Measurements from ENCODE around the gene REV3L. TPM values are rescaled to one million over a fixed set of nuclear protein-coding genes. Genes with fewer than 3 reads are reported as not detected.

REV3L gene
- total RNA-seq, 1 donor from 2014 or later: 22.2 TPM

- DNase-seq (ENCODE audit: low read depth, low spot score): no peak
- Mint-ChIP-seq H3K36me3 (ENCODE audit: low read depth) (peaks cover 24% of the 10 kb centered on the region), H3K27me3 (ENCODE audit: low read depth) (no peaks in the 10 kb centered on the region), H3K27ac (ENCODE audit: unreplicated experiment) (peak overlapping the region; percentile 15), H3K4me1 (peaks cover 14% of the 10 kb centered on the region), H3K9me3 (peaks cover 10% of the 10 kb centered on the region), H3K4me3 (no peak overlapping the region)
- TF ChIP-seq CTCF (conservative IDR thresholded peaks at IDR 0.05): no peak
Observed at GRCh38 chr6:111423055-111423633, 59.9 kb downstream of the REV3L start.

- H3K4me1 Mint-ChIP-seq: peaks cover 14% of the 10 kb centered on the region
- no peak overlapping the region for H3K27ac Mint-ChIP-seq (ENCODE audit: unreplicated experiment)
- H3K27me3 Mint-ChIP-seq (ENCODE audit: low read depth): no peaks in the 10 kb centered on the region
- peaks cover 4% of the 10 kb centered on the region for H3K36me3 Mint-ChIP-seq (ENCODE audit: low read depth)
- no peak overlapping the region for H3K4me3 Mint-ChIP-seq
- DNase-seq (ENCODE audit: low read depth, low spot score): no peak
- no peaks in the 10 kb centered on the region for H3K9me3 Mint-ChIP-seq
- no peak for TF ChIP-seq CTCF (conservative IDR thresholded peaks at IDR 0.05)
Observed at GRCh38 chr6:111418971-111419693, 63.9 kb downstream of the REV3L start.

- Mint-ChIP-seq H3K4me1 (peaks cover 3% of the 10 kb centered on the region), H3K36me3 (ENCODE audit: low read depth) (no peaks in the 10 kb centered on the region), H3K4me3 (no peak overlapping the region), H3K27ac (ENCODE audit: unreplicated experiment) (no peak overlapping the region), H3K9me3 (no peaks in the 10 kb centered on the region), H3K27me3 (ENCODE audit: low read depth) (no peaks in the 10 kb centered on the region)
- no peak for DNase-seq (ENCODE audit: low read depth, low spot score)
- no peak for TF ChIP-seq CTCF (conservative IDR thresholded peaks at IDR 0.05)
Observed at GRCh38 chr6:111417946-111418345, 65.1 kb downstream of the REV3L start.

GRCh38 chr6:111417181-111417585, 65.8 kb downstream of the REV3L start:
- no peak overlapping the region for H3K4me3 Mint-ChIP-seq
- DNase-seq (ENCODE audit: low read depth, low spot score): no peak
- no peaks in the 10 kb centered on the region for H3K9me3 Mint-ChIP-seq
- H3K27me3 Mint-ChIP-seq (ENCODE audit: low read depth): no peaks in the 10 kb centered on the region
- no peak overlapping the region for H3K27ac Mint-ChIP-seq (ENCODE audit: unreplicated experiment)
- no peak for TF ChIP-seq CTCF (conservative IDR thresholded peaks at IDR 0.05)
- no peaks in the 10 kb centered on the region for H3K36me3 Mint-ChIP-seq (ENCODE audit: low read depth)
- peaks cover 3% of the 10 kb centered on the region for H3K4me1 Mint-ChIP-seq

- no peak overlapping the region for H3K27ac Mint-ChIP-seq (ENCODE audit: unreplicated experiment)
- no peak for DNase-seq (ENCODE audit: low read depth, low spot score)
- no peak for TF ChIP-seq CTCF (conservative IDR thresholded peaks at IDR 0.05)
- no peaks in the 10 kb centered on the region for H3K27me3 Mint-ChIP-seq (ENCODE audit: low read depth)
- H3K36me3 Mint-ChIP-seq (ENCODE audit: low read depth): no peaks in the 10 kb centered on the region
- peaks cover 3% of the 10 kb centered on the region for H3K4me1 Mint-ChIP-seq
- H3K4me3 Mint-ChIP-seq: no peak overlapping the region
- no peaks in the 10 kb centered on the region for H3K9me3 Mint-ChIP-seq
Observed at GRCh38 chr6:111416529-111416928, 66.5 kb downstream of the REV3L start.
